ENCODE results near the gene COL18A1. TPM values are rescaled to one million over a fixed set of nuclear protein-coding genes. Genes with fewer than 3 reads are reported as not detected.
"Not testable (repeated sequence)": the region's sequence is repeated elsewhere in the genome, so short reads cannot be mapped to it uniquely, and the experiment has no call there.

The COL18A1 gene
- total and polyA plus RNA-seq, 3 donors from 2014 or later: 53.2 to 165 (median 111) TPM

DNA sequence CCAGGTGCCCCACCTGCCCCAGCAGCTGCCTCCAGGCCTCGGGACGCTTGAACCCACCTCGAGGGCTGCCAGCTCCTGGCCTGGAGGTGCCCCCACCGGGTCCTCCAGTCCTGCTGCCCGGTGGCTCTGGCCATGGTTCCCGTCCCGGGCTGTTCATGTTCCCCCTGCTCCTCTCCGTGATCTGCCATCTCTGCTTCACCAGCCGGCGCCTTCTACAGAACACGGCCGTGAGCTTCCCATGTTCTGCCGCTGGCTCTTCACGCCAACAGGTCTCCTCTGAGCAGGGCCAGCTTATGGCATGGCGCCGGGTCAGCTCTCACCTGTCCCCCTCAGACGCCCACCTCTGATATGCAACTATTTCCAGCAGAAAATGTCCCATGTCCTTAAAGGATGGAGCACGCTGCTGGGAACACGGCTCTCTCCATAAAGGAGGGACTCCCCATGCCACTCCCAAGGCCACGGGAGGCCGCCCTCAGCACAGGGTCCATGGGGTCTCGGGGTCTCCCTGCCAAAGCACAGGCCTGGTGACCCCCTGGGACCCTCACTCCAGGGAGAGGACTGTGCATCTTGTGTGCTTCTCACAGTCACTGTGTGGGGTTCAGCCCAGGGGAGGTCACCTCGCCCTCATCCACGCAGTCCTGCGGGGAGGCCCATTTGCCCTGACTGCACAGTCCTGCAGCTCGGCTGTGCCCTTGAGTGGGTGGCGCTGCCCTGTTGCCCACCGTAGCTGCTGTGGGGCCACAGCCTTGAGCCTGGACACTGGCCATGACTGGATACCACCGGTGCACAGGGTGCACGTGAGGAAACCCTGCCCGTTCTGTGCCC is 36.7 kb downstream of the COL18A1 start:
- H3K27ac ChIP-seq: no peak overlapping the region
- DNase-seq: no peak
- WGBS, 2 donors: 78 to 90% methylated on average over 10 to 31 of the region's 31 CpGs
- H3K4me1 ChIP-seq: peaks cover 6% of the 10 kb centered on the region
- no peaks in the 10 kb centered on the region for H3K9me3 ChIP-seq
- no peak for TF ChIP-seq POLR2A (IDR thresholded peaks at IDR 0.05)
- TF ChIP-seq, protein P1, sequence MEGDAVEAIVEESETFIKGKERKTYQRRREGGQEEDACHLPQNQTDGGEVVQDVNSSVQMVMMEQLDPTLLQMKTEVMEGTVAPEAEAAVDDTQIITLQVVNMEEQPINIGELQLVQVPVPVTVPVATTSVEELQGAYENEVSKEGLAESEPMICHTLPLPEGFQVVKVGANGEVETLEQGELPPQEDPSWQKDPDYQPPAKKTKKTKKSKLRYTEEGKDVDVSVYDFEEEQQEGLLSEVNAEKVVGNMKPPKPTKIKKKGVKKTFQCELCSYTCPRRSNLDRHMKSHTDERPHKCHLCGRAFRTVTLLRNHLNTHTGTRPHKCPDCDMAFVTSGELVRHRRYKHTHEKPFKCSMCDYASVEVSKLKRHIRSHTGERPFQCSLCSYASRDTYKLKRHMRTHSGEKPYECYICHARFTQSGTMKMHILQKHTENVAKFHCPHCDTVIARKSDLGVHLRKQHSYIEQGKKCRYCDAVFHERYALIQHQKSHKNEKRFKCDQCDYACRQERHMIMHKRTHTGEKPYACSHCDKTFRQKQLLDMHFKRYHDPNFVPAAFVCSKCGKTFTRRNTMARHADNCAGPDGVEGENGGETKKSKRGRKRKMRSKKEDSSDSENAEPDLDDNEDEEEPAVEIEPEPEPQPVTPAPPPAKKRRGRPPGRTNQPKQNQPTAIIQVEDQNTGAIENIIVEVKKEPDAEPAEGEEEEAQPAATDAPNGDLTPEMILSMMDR (IDR thresholded peaks at IDR 0.05): no peak
- intact Hi-C loops (cut with DNase I; ENCODE audit: low total_unique reads): no loop called here
- H3K36me3 ChIP-seq (ENCODE audit: low read depth, missing control alignments): no peaks in the 10 kb centered on the region
- H3K27me3 ChIP-seq: no peaks in the 10 kb centered on the region
- no peak overlapping the region for H3K4me3 ChIP-seq

DNA sequence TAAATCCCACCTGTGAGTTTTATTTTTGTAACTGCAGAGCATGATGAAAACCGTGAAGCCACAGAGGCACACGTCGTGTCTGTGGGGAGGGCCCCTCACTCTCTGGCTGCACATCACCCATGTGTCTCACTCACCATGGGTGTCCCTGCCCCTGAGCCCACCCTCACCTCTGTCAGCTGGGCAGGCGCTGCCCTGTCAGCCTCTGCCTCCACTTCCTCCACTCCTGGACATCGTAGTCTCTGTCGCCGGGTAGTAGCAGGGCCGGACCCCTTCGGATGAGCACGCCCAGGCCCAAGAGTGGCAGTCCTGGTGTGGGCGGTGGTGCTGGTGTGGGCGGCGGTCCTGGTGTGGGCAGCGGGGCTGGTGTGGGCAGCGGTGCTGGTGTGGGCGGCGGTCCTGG is 37.3 kb downstream of the COL18A1 start:
- Histone ChIP-seq H3K27me3 (no peaks in the 10 kb centered on the region), H3K4me3 (no peak overlapping the region), H3K27ac (no peak overlapping the region), H3K36me3 (ENCODE audit: low read depth, missing control alignments) (no peaks in the 10 kb centered on the region), H3K4me1 (peaks cover 6% of the 10 kb centered on the region), H3K9me3 (no peaks in the 10 kb centered on the region)
- TF ChIP-seq POLR2A (IDR thresholded peaks at IDR 0.05): no peak
- TF ChIP-seq, protein P1 (IDR thresholded peaks at IDR 0.05): no peak
- WGBS, 2 donors: 87 to 95% methylated on average over 15 to 17 of the region's 17 CpGs
- intact Hi-C loops (cut with DNase I; ENCODE audit: low total_unique reads): no loop called here
- DNase-seq: no peak

DNA sequence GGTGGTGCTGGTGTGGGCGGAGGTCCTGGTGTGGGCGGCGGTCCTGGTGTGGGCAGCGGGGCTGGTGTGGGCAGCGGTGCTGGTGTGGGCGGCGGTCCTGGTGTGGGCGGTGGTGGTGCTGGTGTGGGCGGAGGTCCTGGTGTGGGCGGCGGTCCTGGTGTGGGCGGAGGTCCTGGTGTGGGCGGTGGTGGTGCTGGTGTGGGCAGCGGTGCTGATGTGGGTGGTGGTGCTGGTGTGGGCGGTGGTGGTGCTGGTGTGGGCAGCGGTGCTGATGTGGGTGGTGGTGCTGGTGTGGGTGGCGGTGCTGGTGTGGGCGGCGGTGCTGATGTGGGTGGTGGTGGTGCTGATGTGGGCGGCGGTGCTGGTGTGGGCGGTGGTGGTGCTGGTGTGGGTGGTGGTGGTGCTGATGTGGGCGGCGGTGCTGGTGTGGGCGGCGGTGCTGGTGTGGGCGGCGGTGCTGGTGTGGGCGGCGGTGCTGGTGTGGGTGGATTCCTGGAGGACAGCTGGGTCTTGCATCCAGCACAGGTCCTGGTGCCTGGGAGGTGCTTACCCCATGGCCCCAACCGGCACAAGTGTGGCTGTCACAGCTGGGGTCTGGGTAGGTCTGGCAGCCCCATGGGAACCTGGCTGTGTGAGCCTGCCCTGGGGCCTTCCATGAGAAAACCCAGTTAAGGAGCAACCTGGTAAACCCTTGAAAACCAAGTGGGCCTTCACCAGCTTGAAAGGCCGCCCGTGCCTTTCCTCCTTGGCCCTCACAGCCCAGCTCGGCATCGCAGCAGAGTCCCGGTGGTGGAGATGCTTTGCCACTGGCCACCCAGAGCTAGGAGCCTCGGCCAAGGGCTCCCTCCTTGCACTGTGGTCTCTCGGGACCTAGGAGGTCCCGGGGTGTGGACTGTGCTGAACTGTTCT is 38.0 kb downstream of the COL18A1 start:
- H3K27ac ChIP-seq; intact Hi-C loops (cut with DNase I; ENCODE audit: low total_unique reads); H3K4me3 ChIP-seq; H3K4me1 ChIP-seq; H3K27me3 ChIP-seq; DNase-seq; H3K9me3 ChIP-seq; H3K36me3 ChIP-seq (ENCODE audit: low read depth, missing control alignments): not testable (repeated sequence)
- WGBS, 2 donors: 90 to 93% methylated on average over 24 to 36 of the region's 39 CpGs

DNA sequence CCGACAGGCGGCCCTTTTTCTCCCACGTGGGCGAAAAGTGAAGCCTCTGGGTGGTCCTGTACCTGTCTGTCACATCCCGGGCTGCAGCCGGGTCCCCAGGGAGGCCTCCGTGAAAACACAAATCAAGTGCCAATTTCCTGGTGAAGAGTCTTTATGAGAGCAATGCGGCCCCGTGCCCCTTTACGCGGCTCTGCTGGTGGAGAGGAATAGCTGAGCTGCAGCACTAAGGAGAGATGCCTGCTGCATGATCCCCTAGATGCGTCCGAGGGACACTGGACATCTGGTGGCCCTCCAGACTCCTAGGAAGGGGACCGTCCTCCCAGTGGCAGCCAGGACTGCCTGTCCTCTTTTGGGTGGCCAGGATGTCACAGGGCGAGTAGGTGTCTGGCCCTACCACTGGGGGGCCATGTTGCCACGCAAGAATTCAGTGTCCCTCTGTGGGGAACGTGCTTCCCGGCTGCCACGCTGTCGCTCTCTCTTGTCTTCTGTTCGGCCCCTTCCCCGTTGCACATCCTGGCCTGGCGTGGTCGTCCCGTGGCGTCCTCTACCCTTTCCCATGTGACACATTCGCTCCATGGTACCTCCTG is 38.7 kb downstream of the COL18A1 start:
- H3K27ac ChIP-seq: no peak overlapping the region
- no peaks in the 10 kb centered on the region for H3K36me3 ChIP-seq (ENCODE audit: low read depth, missing control alignments)
- no peak for TF ChIP-seq POLR2A (IDR thresholded peaks at IDR 0.05)
- TF ChIP-seq, protein P1 (IDR thresholded peaks at IDR 0.05): no peak
- 92 to 93% methylated on average over 12 to 26 of the region's 27 CpGs for WGBS, 2 donors
- no peak overlapping the region for H3K4me3 ChIP-seq
- H3K27me3 ChIP-seq: no peaks in the 10 kb centered on the region
- intact Hi-C loops (cut with DNase I; ENCODE audit: low total_unique reads): no loop called here
- no peak for DNase-seq
- H3K4me1 ChIP-seq: peaks cover 3% of the 10 kb centered on the region
- H3K9me3 ChIP-seq: no peaks in the 10 kb centered on the region

DNA sequence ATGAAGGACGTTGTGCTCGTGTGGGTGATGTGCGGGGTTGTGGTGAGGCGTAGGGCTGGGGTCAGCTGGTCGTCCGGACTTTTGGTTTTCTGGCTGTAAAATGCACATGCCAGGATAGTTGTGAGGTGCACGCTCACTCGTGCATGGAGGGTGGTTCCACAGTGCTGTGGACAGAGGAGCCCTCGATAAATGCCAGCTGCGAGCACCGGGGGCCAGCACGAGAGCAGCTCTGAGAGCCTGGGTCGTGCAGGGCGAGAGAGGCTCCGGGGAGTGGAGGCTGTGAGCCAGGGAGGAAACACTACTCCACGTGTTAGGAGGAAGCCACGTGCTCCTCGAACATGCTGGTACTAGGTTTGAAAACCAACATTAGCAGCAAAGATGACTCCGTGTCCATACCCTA is 39.4 kb downstream of the COL18A1 start:
- no peak overlapping the region for H3K4me3 ChIP-seq
- intact Hi-C loops (cut with DNase I; ENCODE audit: low total_unique reads): no loop called here
- no peaks in the 10 kb centered on the region for H3K4me1 ChIP-seq
- DNase-seq: no peak
- H3K27me3 ChIP-seq: no peaks in the 10 kb centered on the region
- TF ChIP-seq POLR2A (IDR thresholded peaks at IDR 0.05): no peak
- TF ChIP-seq, protein P1 (IDR thresholded peaks at IDR 0.05): no peak
- no peaks in the 10 kb centered on the region for H3K9me3 ChIP-seq
- no peak overlapping the region for H3K27ac ChIP-seq
- WGBS, 2 donors: 84 to 86% methylated on average over 18 to 19 of the region's 19 CpGs
- H3K36me3 ChIP-seq (ENCODE audit: low read depth, missing control alignments): no peaks in the 10 kb centered on the region
